SK-N-SH (cell line): ENCODE results near the gene TANGO6. TPM values are rescaled to one million over a fixed set of nuclear protein-coding genes. Genes with fewer than 3 reads are reported as not detected.

ENCODE experiments used
- CTCF ChIA-PET: fragments of 300-600, 350-600 bp; formaldehyde crosslinking; extraction: SDS; loops from one replicate; lab custom pipeline; 2021; lab: Yijun Ruan, JAX
- POLR2A ChIA-PET: fragments of 350-600 bp; sonication (Branson Sonifier 250); formaldehyde crosslinking; extraction: SDS; loops from one replicate; lab custom pipeline; 2020; ENCODE audit warnings: antibody characterized with exemption, inconsistent platforms; lab: Yijun Ruan, JAX
- DNase-seq: peaks from one replicate; pipeline ENCODE4 v3.0.0; 2012
- H2AFZ ChIP-seq: fragments of 200-600 bp; sonication (generic); 2 replicates; pipeline ENCODE4 v1.8.1; 2016; ENCODE audit warnings: antibody characterized with exemption, mild to moderate bottlenecking, low read depth
- H3F3A ChIP-seq: fragments of 200-600 bp; sonication (generic); replicated peaks from 2 replicates; pipeline ENCODE3; 2016; ENCODE audit warnings: antibody characterized with exemption, mild to moderate bottlenecking; ENCODE audit not compliant: insufficient read depth
- H3K27ac ChIP-seq, 2 experiments: fragments of 200-500 bp in 1 of 2; fragments of 200-600 bp in 1 of 2; sonication (Bioruptor generic) in 1 of 2; sonication (generic), shearing (Covaris generic) in 1 of 2; 2 replicates each; pipeline versions ENCODE4 v1.5.1 to v1.6.1; 2014 to 2016; ENCODE audit warnings: low read depth in 2 of 2, inconsistent platforms in 1 of 2, low read length in 1 of 2, mild to moderate bottlenecking in 1 of 2, mixed read lengths in 1 of 2
- H3K27me3 ChIP-seq: fragments of 200-600 bp; sonication (generic), shearing (Covaris generic); 2 replicates; pipeline ENCODE4 v1.6.1; 2016; ENCODE audit warnings: mixed run types; ENCODE audit not compliant: insufficient read depth
- H3K36me3 ChIP-seq, 2 experiments: fragments of 200-500 bp in 1 of 2; fragments of 200-600 bp in 1 of 2; sonication (Bioruptor generic) in 1 of 2; sonication (generic) in 1 of 2; replicated peaks in 1 of 2; 2 replicates each; pipeline versions ENCODE3 to v1.5.1; 2014 to 2016; ENCODE audit warnings: low read length in 1 of 2, mild to moderate bottlenecking in 1 of 2; ENCODE audit not compliant: insufficient read depth in 2 of 2, control insufficient read depth in 1 of 2
- H3K4me1 ChIP-seq, 2 experiments: fragments of 200-500 bp in 1 of 2; fragments of 200-600 bp in 1 of 2; sonication (Bioruptor generic) in 1 of 2; sonication (generic), shearing (Covaris generic) in 1 of 2; 2 replicates each; pipeline versions ENCODE4 v1.5.1 to v1.6.1; 2014 to 2016; ENCODE audit warnings: low read depth in 1 of 2, low read length in 1 of 2, mixed run types in 1 of 2; ENCODE audit not compliant: insufficient read depth in 2 of 2, control insufficient read depth in 1 of 2
- H3K4me2 ChIP-seq: fragments of 200-600 bp; sonication (generic), shearing (Covaris generic); 2 replicates; pipeline ENCODE4 v1.6.1; 2017; ENCODE audit warnings: mixed run types
- H3K4me3 ChIP-seq, 2 experiments: fragments of 200-500 bp in 1 of 2; fragments of 200-600 bp in 1 of 2; sonication (Bioruptor generic) in 1 of 2; sonication (generic), shearing (Covaris generic) in 1 of 2; 2 replicates each; pipeline versions ENCODE4 v1.5.1 to v1.8.1; 2014 to 2016; ENCODE audit warnings: low read depth in 2 of 2, inconsistent platforms in 1 of 2, low read length in 1 of 2, mild to moderate bottlenecking in 1 of 2, mixed read lengths in 1 of 2, moderate library complexity in 1 of 2
- H3K79me2 ChIP-seq: fragments of 200-600 bp; sonication (generic); 2 replicates; pipeline ENCODE4 v1.8.1; 2017; ENCODE audit warnings: mild to moderate bottlenecking; ENCODE audit not compliant: insufficient read depth
- H3K9ac ChIP-seq: fragments of 200-600 bp; sonication (generic); 2 replicates; pipeline ENCODE4 v1.6.1; 2017; ENCODE audit warnings: mixed run types
- H3K9me2 ChIP-seq: fragments of 200-600 bp; sonication (generic); 2 replicates; pipeline ENCODE4 v1.6.1; 2017; ENCODE audit warnings: mixed run types
- H3K9me3 ChIP-seq: fragments of 200-600 bp; sonication (generic); 2 replicates; pipeline ENCODE4 v1.6.1; 2017; ENCODE audit warnings: mixed run types, mild to moderate bottlenecking, moderate library complexity
- H4K20me1 ChIP-seq: fragments of 200-600 bp; sonication (generic); 2 replicates; pipeline ENCODE4 v1.6.1; 2017; ENCODE audit warnings: mild to moderate bottlenecking, mixed run types; ENCODE audit not compliant: insufficient read depth
- EZH2phosphoT487 ChIP-seq: fragments of 200-600 bp; sonication (generic); IDR thresholded peaks from 2 replicates; pipeline ENCODE4 v1.6.1; 2017; ENCODE audit warnings: low read depth, mixed run types, mild to moderate bottlenecking, antibody characterized with exemption, moderate library complexity, borderline replicate concordance
- FOSL2 ChIP-seq: IDR thresholded peaks from 2 replicates; pipeline ENCODE4 v1.4.0; 2012; ENCODE audit warnings: low read depth, mild to moderate bottlenecking, moderate library complexity, borderline replicate concordance
- FOXJ3 ChIP-seq: sonication (generic); formaldehyde crosslinking; IDR thresholded peaks from 2 replicates; pipeline ENCODE4 v1.5.1; 2020; ENCODE audit warnings: mild to moderate bottlenecking, missing genetic modification reagents
- GATA2 ChIP-seq: sonication (generic); formaldehyde crosslinking; IDR thresholded peaks from 2 replicates; pipeline ENCODE4 v1.5.0; 2020; ENCODE audit warnings: mild to moderate bottlenecking, missing genetic modification reagents
- JUND ChIP-seq: IDR thresholded peaks from 2 replicates; pipeline ENCODE4 v1.4.0; 2012
- MEF2A ChIP-seq: IDR thresholded peaks from 2 replicates; pipeline ENCODE4 v1.4.0; 2012; ENCODE audit warnings: low read depth, borderline replicate concordance
- MXI1 ChIP-seq: IDR thresholded peaks from 2 replicates; pipeline ENCODE4 v1.6.1; 2012; ENCODE audit warnings: mild to moderate bottlenecking, low read depth, low read length, improper control_type of control experiment
- POLR2AphosphoS5 ChIP-seq: IDR thresholded peaks from 2 replicates; pipeline ENCODE4 v1.6.1; 2012; ENCODE audit warnings: low read depth, low read length
- RCOR1 ChIP-seq: fragments of 150-350 bp; IDR thresholded peaks from 2 replicates; pipeline ENCODE4 v1.6.1; 2017; ENCODE audit warnings: antibody characterized with exemption, low read length
- RXRA ChIP-seq: IDR thresholded peaks from 2 replicates; pipeline ENCODE4 v1.4.0; 2012; ENCODE audit warnings: low read depth, mild to moderate bottlenecking, borderline replicate concordance
- SMC3 ChIP-seq: IDR thresholded peaks from 2 replicates; pipeline ENCODE4 v1.6.1; 2012; ENCODE audit warnings: low read depth, low read length, improper control_type of control experiment
- WGBS: methylation state at CpG from one replicate; pipeline ENCODE4 v1.1.6; 2017; ENCODE audit warnings: low lambda C conversion rate; 5-methylcytosine and 5-hydroxymethylcytosine counted together
- polyA plus RNA-seq, 3 experiments: library from polyadenylated mRNA; depleted of rRNA; stranded (reverse); fragments of >200 nt; gene quantifications; 2 replicates each; pipeline ENCODE4 v1.2.3, GENCODE V29; 2012
- TF ChIP-seq, protein P1 (sequence below): fragments of 150-350 bp; IDR thresholded peaks from 2 replicates; pipeline ENCODE4 v1.6.1; 2016; ENCODE audit warnings: mild to moderate bottlenecking, low read depth, low read length
- TF ChIP-seq, protein P2 (sequence below): fragments of 150-350 bp; IDR thresholded peaks from 2 replicates; pipeline ENCODE4 v1.6.1; 2017; ENCODE audit warnings: antibody characterized with exemption, low read length, low read depth, borderline replicate concordance
- TF ChIP-seq, protein P3 (sequence below): IDR thresholded peaks from 2 replicates; pipeline ENCODE4 v1.4.0; 2012; ENCODE audit warnings: low read depth
- TF ChIP-seq, protein P4 (sequence below): IDR thresholded peaks from 2 replicates; pipeline ENCODE4 v1.4.0; 2012; ENCODE audit warnings: low read depth, borderline replicate concordance
- TF ChIP-seq, protein P5 (sequence below): IDR thresholded peaks from 2 replicates; pipeline ENCODE4; 2012
- TF ChIP-seq, protein P6 (sequence below): fragments of 200-600 bp; sonication (generic); IDR thresholded peaks from 2 replicates; pipeline ENCODE4 v1.6.1; 2017; ENCODE audit warnings: antibody characterized with exemption, mild to moderate bottlenecking, moderate library complexity

TANGO6 gene
- polyA plus RNA-seq, 1 of the 3 experiments (the other 2 are of a cell fraction) = 5.5 TPM

DNA sequence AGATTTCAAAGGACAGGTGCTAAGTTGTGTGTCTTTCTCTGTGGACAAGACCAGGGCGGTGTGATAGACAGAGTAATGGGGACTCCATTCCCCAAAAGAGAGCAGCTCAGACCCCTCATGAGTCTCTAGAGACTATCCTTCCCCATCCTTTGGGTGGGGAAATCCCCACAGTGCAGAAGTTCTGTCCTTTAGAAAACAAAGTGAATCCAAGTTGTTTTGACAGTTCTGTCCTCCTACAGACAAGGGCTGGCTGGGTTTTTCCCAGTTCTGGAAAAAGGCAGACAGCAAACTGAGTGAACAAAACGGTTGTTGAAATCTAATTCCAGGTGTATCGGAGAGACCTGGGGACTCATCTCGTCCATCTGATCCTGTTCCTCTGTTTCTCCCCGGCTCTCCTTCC is 251.2 kb downstream of the TANGO6 start:
- no peaks in the 10 kb centered on the region for H3K9me3 ChIP-seq
- H4K20me1 ChIP-seq = no peaks in the 10 kb centered on the region
- no peaks in the 10 kb centered on the region for H3F3A ChIP-seq
- no peaks in the 10 kb centered on the region for H3K27me3 ChIP-seq
- 76% methylated on average over 5 of the region's 5 CpGs for WGBS
- CTCF ChIA-PET = interaction anchor here (0.8 kb wide), 1 partner anchor 18 kb away, joined by 3 read pairs; no protein-coding TSS in a partner anchor
- H3K27ac ChIP-seq = no peak overlapping the region
- no peak overlapping the region for H2AFZ ChIP-seq
- H3K4me2 ChIP-seq = no peak overlapping the region
- peaks cover 0 to 6% of the 10 kb centered on the region in 2 experiments; a peak in 2 of 4 replicates for H3K4me1 ChIP-seq
- no peak overlapping the region for H3K9ac ChIP-seq
- no peak for TF ChIP-seq RCOR1
- TF ChIP-seq SMC3 = no peak
- TF ChIP-seq, protein P1, sequence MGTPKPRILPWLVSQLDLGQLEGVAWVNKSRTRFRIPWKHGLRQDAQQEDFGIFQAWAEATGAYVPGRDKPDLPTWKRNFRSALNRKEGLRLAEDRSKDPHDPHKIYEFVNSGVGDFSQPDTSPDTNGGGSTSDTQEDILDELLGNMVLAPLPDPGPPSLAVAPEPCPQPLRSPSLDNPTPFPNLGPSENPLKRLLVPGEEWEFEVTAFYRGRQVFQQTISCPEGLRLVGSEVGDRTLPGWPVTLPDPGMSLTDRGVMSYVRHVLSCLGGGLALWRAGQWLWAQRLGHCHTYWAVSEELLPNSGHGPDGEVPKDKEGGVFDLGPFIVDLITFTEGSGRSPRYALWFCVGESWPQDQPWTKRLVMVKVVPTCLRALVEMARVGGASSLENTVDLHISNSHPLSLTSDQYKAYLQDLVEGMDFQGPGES = no peak
- no peak for TF ChIP-seq JUND
- TF ChIP-seq, protein P2, sequence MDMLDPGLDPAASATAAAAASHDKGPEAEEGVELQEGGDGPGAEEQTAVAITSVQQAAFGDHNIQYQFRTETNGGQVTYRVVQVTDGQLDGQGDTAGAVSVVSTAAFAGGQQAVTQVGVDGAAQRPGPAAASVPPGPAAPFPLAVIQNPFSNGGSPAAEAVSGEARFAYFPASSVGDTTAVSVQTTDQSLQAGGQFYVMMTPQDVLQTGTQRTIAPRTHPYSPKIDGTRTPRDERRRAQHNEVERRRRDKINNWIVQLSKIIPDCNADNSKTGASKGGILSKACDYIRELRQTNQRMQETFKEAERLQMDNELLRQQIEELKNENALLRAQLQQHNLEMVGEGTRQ = no peak
- no peak for TF ChIP-seq FOXJ3
- no peak for TF ChIP-seq FOSL2
- TF ChIP-seq, protein P3, sequence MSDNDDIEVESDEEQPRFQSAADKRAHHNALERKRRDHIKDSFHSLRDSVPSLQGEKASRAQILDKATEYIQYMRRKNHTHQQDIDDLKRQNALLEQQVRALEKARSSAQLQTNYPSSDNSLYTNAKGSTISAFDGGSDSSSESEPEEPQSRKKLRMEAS = no peak
- TF ChIP-seq EZH2phosphoT487 = no peak
- TF ChIP-seq, protein P4, sequence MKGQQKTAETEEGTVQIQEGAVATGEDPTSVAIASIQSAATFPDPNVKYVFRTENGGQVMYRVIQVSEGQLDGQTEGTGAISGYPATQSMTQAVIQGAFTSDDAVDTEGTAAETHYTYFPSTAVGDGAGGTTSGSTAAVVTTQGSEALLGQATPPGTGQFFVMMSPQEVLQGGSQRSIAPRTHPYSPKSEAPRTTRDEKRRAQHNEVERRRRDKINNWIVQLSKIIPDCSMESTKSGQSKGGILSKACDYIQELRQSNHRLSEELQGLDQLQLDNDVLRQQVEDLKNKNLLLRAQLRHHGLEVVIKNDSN = no peak
- H3K9me2 ChIP-seq = no peaks in the 10 kb centered on the region
- no peaks in the 10 kb centered on the region for H3K79me2 ChIP-seq
- H3K4me3 ChIP-seq = no peak overlapping the region
- no peak for DNase-seq
- no peaks in the 10 kb centered on the region for H3K36me3 ChIP-seq
- POLR2A ChIA-PET = no interaction called here

DNA sequence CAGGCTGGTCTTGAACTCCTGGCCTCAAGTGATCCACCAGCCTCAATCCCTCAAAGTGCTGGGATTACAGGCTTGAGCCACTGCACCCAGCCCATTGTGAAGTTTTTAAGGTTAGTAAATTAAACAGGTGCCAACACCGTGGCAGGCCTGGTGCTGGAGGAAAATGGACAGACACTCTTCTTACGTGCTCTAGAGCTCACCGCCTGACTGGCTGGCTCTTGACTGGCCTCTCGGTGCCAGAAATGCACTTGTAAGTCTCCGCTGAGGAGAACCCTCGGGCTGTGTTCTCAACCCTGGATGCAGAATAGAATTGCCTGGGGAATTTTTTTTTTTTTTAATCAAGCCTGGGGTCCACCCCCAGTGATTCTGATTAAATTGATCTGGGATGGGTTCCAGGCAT is 251.9 kb downstream of the TANGO6 start:
- Histone ChIP-seq H3K36me3 (no peaks in the 10 kb centered on the region), H3K9me3 (no peaks in the 10 kb centered on the region), H2AFZ (no peak overlapping the region), H3K27me3 (no peaks in the 10 kb centered on the region), H3K79me2 (no peaks in the 10 kb centered on the region), H3K4me2 (no peak overlapping the region), H3K9me2 (no peaks in the 10 kb centered on the region), H3F3A (peaks cover 3% of the 10 kb centered on the region), H3K27ac (no peak overlapping the region), H3K4me1 (peaks cover 0 to 2% of the 10 kb centered on the region in 2 experiments; a peak in 1 of 4 replicates), H4K20me1 (no peaks in the 10 kb centered on the region), H3K9ac (no peak overlapping the region), H3K4me3 (no peak overlapping the region)
- DNase-seq = no peak
- 90% methylated on average over 6 of the region's 6 CpGs for WGBS
- ChIA-PET POLR2A (no interaction called here), CTCF (interaction anchor here (0.8 to 1.2 kb wide), 2 partner anchors 29 to 567 kb away, joined by 3 read pairs; no protein-coding TSS in a partner anchor)
- TF ChIP-seq RXRA = no peak
- TF ChIP-seq, protein P5, sequence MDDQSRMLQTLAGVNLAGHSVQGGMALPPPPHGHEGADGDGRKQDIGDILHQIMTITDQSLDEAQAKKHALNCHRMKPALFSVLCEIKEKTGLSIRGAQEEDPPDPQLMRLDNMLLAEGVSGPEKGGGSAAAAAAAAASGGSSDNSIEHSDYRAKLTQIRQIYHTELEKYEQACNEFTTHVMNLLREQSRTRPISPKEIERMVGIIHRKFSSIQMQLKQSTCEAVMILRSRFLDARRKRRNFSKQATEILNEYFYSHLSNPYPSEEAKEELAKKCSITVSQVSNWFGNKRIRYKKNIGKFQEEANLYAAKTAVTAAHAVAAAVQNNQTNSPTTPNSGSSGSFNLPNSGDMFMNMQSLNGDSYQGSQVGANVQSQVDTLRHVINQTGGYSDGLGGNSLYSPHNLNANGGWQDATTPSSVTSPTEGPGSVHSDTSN = no peak
- TF ChIP-seq, protein P6, sequence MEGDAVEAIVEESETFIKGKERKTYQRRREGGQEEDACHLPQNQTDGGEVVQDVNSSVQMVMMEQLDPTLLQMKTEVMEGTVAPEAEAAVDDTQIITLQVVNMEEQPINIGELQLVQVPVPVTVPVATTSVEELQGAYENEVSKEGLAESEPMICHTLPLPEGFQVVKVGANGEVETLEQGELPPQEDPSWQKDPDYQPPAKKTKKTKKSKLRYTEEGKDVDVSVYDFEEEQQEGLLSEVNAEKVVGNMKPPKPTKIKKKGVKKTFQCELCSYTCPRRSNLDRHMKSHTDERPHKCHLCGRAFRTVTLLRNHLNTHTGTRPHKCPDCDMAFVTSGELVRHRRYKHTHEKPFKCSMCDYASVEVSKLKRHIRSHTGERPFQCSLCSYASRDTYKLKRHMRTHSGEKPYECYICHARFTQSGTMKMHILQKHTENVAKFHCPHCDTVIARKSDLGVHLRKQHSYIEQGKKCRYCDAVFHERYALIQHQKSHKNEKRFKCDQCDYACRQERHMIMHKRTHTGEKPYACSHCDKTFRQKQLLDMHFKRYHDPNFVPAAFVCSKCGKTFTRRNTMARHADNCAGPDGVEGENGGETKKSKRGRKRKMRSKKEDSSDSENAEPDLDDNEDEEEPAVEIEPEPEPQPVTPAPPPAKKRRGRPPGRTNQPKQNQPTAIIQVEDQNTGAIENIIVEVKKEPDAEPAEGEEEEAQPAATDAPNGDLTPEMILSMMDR = no peak
- TF ChIP-seq MEF2A = no peak
- no peak for TF ChIP-seq POLR2AphosphoS5
- no peak for TF ChIP-seq SMC3
- no peak for TF ChIP-seq MXI1
- no peak for TF ChIP-seq EZH2phosphoT487
- TF ChIP-seq GATA2 = no peak
